H1 (cell line): ENCODE results near the gene ANXA3.

Experiments
- CBX5 ChIP-seq: fragments of 300-800, 300-1000 bp; sonication (generic); IDR thresholded peaks from 2 replicates; pipeline ENCODE4 v1.7.1; 2016; ENCODE audit warnings: antibody characterized with exemption, low read length, low read depth
- CHD1 ChIP-seq: IDR thresholded peaks from 2 replicates; pipeline ENCODE4 v1.6.1; 2012; ENCODE audit warnings: low read depth, low read length, improper control_type of control experiment
- CTCF ChIP-seq, 3 experiments: IDR thresholded peaks; 1 replicate in 2 of 3; 2 replicates in 1 of 3; pipeline versions ENCODE4 v1.5.1 to v1.6.1; 2011; ENCODE audit warnings: low read length in 3 of 3, mild to moderate bottlenecking in 3 of 3, inconsistent platforms in 2 of 3, low read depth in 1 of 3, moderate library complexity in 1 of 3; ENCODE audit not compliant: insufficient read depth in 1 of 3; ENCODE audit errors: control extremely low read depth in 1 of 3
- JUN ChIP-seq: IDR thresholded peaks from 2 replicates; pipeline ENCODE4 v1.6.1; 2011; ENCODE audit warnings: low read depth, mild to moderate bottlenecking, improper control_type of control experiment, low read length
- JUND ChIP-seq: IDR thresholded peaks from 2 replicates; pipeline ENCODE4 v1.6.1; 2011; ENCODE audit warnings: mild to moderate bottlenecking, improper control_type of control experiment, low read length
- POLR2A ChIP-seq, 2 experiments: IDR thresholded peaks; 1 replicate in 1 of 2; 2 replicates in 1 of 2; pipeline ENCODE4 v1.6.1; 2011; ENCODE audit warnings: low read depth in 2 of 2, low read length in 2 of 2, mild to moderate bottlenecking in 2 of 2; ENCODE audit errors: control extremely low read depth in 1 of 2
- POLR2AphosphoS5 ChIP-seq: IDR thresholded peaks from 2 replicates; pipeline ENCODE4 v1.6.1; 2011; ENCODE audit warnings: low read depth, low read length
- RFX5 ChIP-seq: IDR thresholded peaks from 2 replicates; pipeline ENCODE4 v1.6.1; 2011; ENCODE audit warnings: low read depth, low read length, improper control_type of control experiment, borderline replicate concordance
- SIN3A ChIP-seq, 2 experiments: IDR thresholded peaks in 1 of 2; conservative IDR thresholded peaks in 1 of 2; 2 replicates each; pipeline ENCODE4 v1.6.1; 2011 to 2012; ENCODE audit warnings: low read length in 2 of 2, improper control_type of control experiment in 1 of 2, low read depth in 1 of 2, mild to moderate bottlenecking in 1 of 2
- SIX5 ChIP-seq: IDR thresholded peaks from 2 replicates; pipeline ENCODE4 v1.6.1; 2011; ENCODE audit warnings: mild to moderate bottlenecking, low read depth, low read length
- TF ChIP-seq, protein P1 (sequence below): IDR thresholded peaks from 2 replicates; pipeline ENCODE4 v1.6.1; 2012; ENCODE audit warnings: inconsistent platforms

- TF ChIP-seq CHD1, result no peak
- TF ChIP-seq JUN, result no peak
- TF ChIP-seq CTCF (IDR thresholded peaks at IDR 0.05; ENCODE audit: control extremely low read depth in 1 of 3, insufficient read depth in 1 of 3, low read depth in 1 of 3, low read length in 3 of 3), result no peak
- TF ChIP-seq SIN3A (conservative IDR thresholded peaks at IDR 0.05 in 1 of 2, IDR thresholded peaks at IDR 0.05 in 1 of 2; ENCODE audit: low read depth in 1 of 2, low read length in 2 of 2), result no peak
- TF ChIP-seq, protein P1, sequence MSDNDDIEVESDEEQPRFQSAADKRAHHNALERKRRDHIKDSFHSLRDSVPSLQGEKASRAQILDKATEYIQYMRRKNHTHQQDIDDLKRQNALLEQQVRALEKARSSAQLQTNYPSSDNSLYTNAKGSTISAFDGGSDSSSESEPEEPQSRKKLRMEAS, result no peak
- no peak for TF ChIP-seq SIX5
- no peak for TF ChIP-seq CBX5
- TF ChIP-seq POLR2A (IDR thresholded peaks at IDR 0.05; ENCODE audit: control extremely low read depth in 1 of 2, low read depth in 2 of 2, low read length in 2 of 2), result no peak
- no peak for TF ChIP-seq JUND
- TF ChIP-seq RFX5, result no peak
- TF ChIP-seq POLR2AphosphoS5, result no peak
Measured at GRCh38 chr4:78625073-78625472, 73.5 kb downstream of the ANXA3 start.
